Activated CD4-positive, alpha-beta T cell treated with anti-CD3 and anti-CD28 coated beads, Interleukin-2, amount 50 U/mL, for 24 hours (primary cell): ENCODE measurements around the gene VWA2.

Experiments used
- DNase-seq, 2 donors: peaks; one replicate each; pipeline ENCODE4 v3.0.0-alpha.2; 2020; ENCODE audit warnings: low read depth in 1 of 2, low spot score in 1 of 2

The VWA2 gene

GRCh38 chr10:114293075-114293474 lies 54.0 kb downstream of the VWA2 start:
- DNase-seq: no peak

GRCh38 chr10:114294549-114294948 lies 55.5 kb downstream of the VWA2 start:
- no peak for DNase-seq

- DNase-seq: no peak
Measured at GRCh38 chr10:114295393-114295792, 56.3 kb downstream of the VWA2 start.

- DNase-seq: no peak
Measured at GRCh38 chr10:114297136-114297705, 58.2 kb downstream of the VWA2 start.

GRCh38 chr10:114300036-114300645 lies 61.1 kb downstream of the VWA2 start:
- no peak for DNase-seq

GRCh38 chr10:114301177-114301576 lies 62.1 kb downstream of the VWA2 start:
- no peak for DNase-seq

- DNase-seq: no peak
Measured at GRCh38 chr10:114301951-114302710, 63.1 kb downstream of the VWA2 start.

- DNase-seq: no peak
Measured at GRCh38 chr10:114303556-114303955, 64.5 kb downstream of the VWA2 start.

GRCh38 chr10:114304017-114304570 lies 65.0 kb downstream of the VWA2 start:
- peak; percentile 32 to 60 for DNase-seq

- peak; percentile 12 to 20 for DNase-seq
Measured at GRCh38 chr10:114304571-114305421, 65.7 kb downstream of the VWA2 start.

GRCh38 chr10:114305521-114305925 lies 66.5 kb downstream of the VWA2 start:
- DNase-seq: no peak

GRCh38 chr10:114306116-114306973 lies 67.3 kb downstream of the VWA2 start:
- DNase-seq: no peak

- DNase-seq: no peak
Measured at GRCh38 chr10:114307731-114308130, 68.7 kb downstream of the VWA2 start.

- no peak for DNase-seq
Measured at GRCh38 chr10:114308531-114309363, 69.7 kb downstream of the VWA2 start.

GRCh38 chr10:114309364-114309651 lies 70.3 kb downstream of the VWA2 start:
- DNase-seq: no peak

- no peak for DNase-seq
Measured at GRCh38 chr10:114310346-114310745, 71.3 kb downstream of the VWA2 start.

- DNase-seq: no peak
Measured at GRCh38 chr10:114311023-114311422, 72.0 kb downstream of the VWA2 start.

- no peak for DNase-seq
Measured at GRCh38 chr10:114311496-114312209, 72.6 kb downstream of the VWA2 start.

- DNase-seq: no peak
Measured at GRCh38 chr10:114313139-114313538, 74.1 kb downstream of the VWA2 start.
